Astrocyte (in vitro differentiated cells and primary cell): ENCODE results near the gene THRAP3. TPM values are rescaled to one million over a fixed set of nuclear protein-coding genes. Genes with fewer than 3 reads are reported as not detected.

Source experiments
- DNase-seq: peaks from one replicate; pipeline ENCODE4 v3.0.0-alpha.2; 2010; ENCODE audit warnings: low read depth
- FAIRE-seq: peaks from 2 replicates; lab custom pipeline; 2011; peaks lifted over from hg19 to GRCh38; lab: Jason Lieb, UNC
- H2AFZ ChIP-seq: 2 replicates; pipeline ENCODE4 v1.6.0; 2012; ENCODE audit warnings: low read depth, low read length, inconsistent platforms
- H3K27ac ChIP-seq: 2 replicates; pipeline ENCODE4 v1.5.1; 2011; ENCODE audit warnings: low read depth, low read length, inconsistent platforms
- H3K27me3 ChIP-seq: 2 replicates; pipeline ENCODE4 v1.6.0; 2011; ENCODE audit warnings: low read length, inconsistent platforms; ENCODE audit not compliant: insufficient read depth
- H3K36me3 ChIP-seq: 2 replicates; pipeline ENCODE4 v1.5.1; 2011; ENCODE audit warnings: low read length, inconsistent platforms; ENCODE audit not compliant: insufficient read depth
- H3K4me1 ChIP-seq: 2 replicates; pipeline ENCODE4 v1.5.1; 2011; ENCODE audit warnings: low read length, inconsistent platforms; ENCODE audit not compliant: insufficient read depth
- H3K4me2 ChIP-seq: 2 replicates; pipeline ENCODE4 v1.6.0; 2012; ENCODE audit warnings: low read length, inconsistent platforms
- H3K4me3 ChIP-seq: 2 replicates; pipeline ENCODE4 v1.5.1; 2011; ENCODE audit warnings: low read depth, mild to moderate bottlenecking, low read length, inconsistent platforms; ENCODE audit not compliant: insufficient read depth
- H3K79me2 ChIP-seq: 2 replicates; pipeline ENCODE4 v1.6.0; 2012; ENCODE audit warnings: mild to moderate bottlenecking, low read length, inconsistent platforms; ENCODE audit not compliant: insufficient read depth
- H3K9ac ChIP-seq: 2 replicates; pipeline ENCODE4 v1.6.0; 2012; ENCODE audit warnings: mild to moderate bottlenecking, low read length, inconsistent platforms
- H3K9me3 ChIP-seq: 2 replicates; pipeline ENCODE4 v1.5.1; 2012; ENCODE audit warnings: low read depth, mild to moderate bottlenecking, low read length, inconsistent platforms; ENCODE audit not compliant: insufficient read depth
- H4K20me1 ChIP-seq: 2 replicates; pipeline ENCODE4 v1.6.0; 2012; ENCODE audit warnings: low read length, inconsistent platforms; ENCODE audit not compliant: insufficient read depth
- H3K27ac Mint-ChIP-seq: one replicate; pipeline ENCODE4 v1.8.0; 2021; ENCODE audit warnings: mild to moderate bottlenecking, mixed read lengths; ENCODE audit not compliant: unreplicated experiment
- H3K27me3 Mint-ChIP-seq: one replicate; pipeline ENCODE4 v1.8.0; 2021; ENCODE audit warnings: low read depth, mixed read lengths; ENCODE audit not compliant: unreplicated experiment
- H3K36me3 Mint-ChIP-seq: one replicate; pipeline ENCODE4 v1.8.0; 2021; ENCODE audit warnings: low read depth, mixed read lengths; ENCODE audit not compliant: unreplicated experiment
- H3K4me1 Mint-ChIP-seq: one replicate; pipeline ENCODE4 v1.8.0; 2021; ENCODE audit warnings: low read depth, mixed read lengths; ENCODE audit not compliant: unreplicated experiment
- H3K4me3 Mint-ChIP-seq: one replicate; pipeline ENCODE4 v1.8.0; 2021; ENCODE audit warnings: mild to moderate bottlenecking, moderate library complexity, mixed read lengths; ENCODE audit not compliant: unreplicated experiment
- H3K9me3 Mint-ChIP-seq: one replicate; pipeline ENCODE4 v1.8.0; 2021; ENCODE audit warnings: mild to moderate bottlenecking, mixed read lengths; ENCODE audit not compliant: unreplicated experiment
- CTCF ChIP-seq: IDR thresholded peaks from 2 replicates; pipeline ENCODE4 v1.5.1; 2011; ENCODE audit warnings: low read depth, mild to moderate bottlenecking, inconsistent platforms, low read length, moderate library complexity; ENCODE audit not compliant: insufficient read depth
- EZH2 ChIP-seq: IDR thresholded peaks from 2 replicates; pipeline ENCODE4 v1.6.1; 2012; ENCODE audit warnings: mild to moderate bottlenecking, low read length, inconsistent platforms; ENCODE audit not compliant: insufficient read depth
- total RNA-seq: library from RNA; stranded (reverse); gene quantifications from 2 replicates; pipeline ENCODE4 v1.2.1, GENCODE V29; 2021

THRAP3 gene
- total RNA-seq, 1 donor from 2014 or later, result 109 TPM

GRCh38 chr1:36257375-36257767 is 33.1 kb downstream of the THRAP3 start:
- no peak overlapping the region for H3K4me3 Mint-ChIP-seq
- DNase-seq (no peak), FAIRE-seq (no peak)
- Histone ChIP-seq H3K9me3 (no peaks in the 10 kb centered on the region), H3K27me3 (no peaks in the 10 kb centered on the region), H3K4me2 (no peak overlapping the region), H3K4me1 (peaks cover 11% of the 10 kb centered on the region), H3K79me2 (peaks cover 94% of the 10 kb centered on the region), H3K9ac (no peak overlapping the region), H3K4me3 (no peak overlapping the region), H4K20me1 (peaks cover 82% of the 10 kb centered on the region), H3K27ac (no peak overlapping the region), H3K36me3 (peaks cover 15% of the 10 kb centered on the region), H2AFZ (no peak overlapping the region)
- TF ChIP-seq EZH2 (no peak), CTCF (no peak)
- peak overlapping the region; percentile 81 for H3K27ac Mint-ChIP-seq
- H3K36me3 Mint-ChIP-seq, result peaks cover 14% of the 10 kb centered on the region
- peaks cover 43% of the 10 kb centered on the region for H3K4me1 Mint-ChIP-seq
- H3K9me3 Mint-ChIP-seq, result no peaks in the 10 kb centered on the region
- H3K27me3 Mint-ChIP-seq, result no peaks in the 10 kb centered on the region

- Histone ChIP-seq H4K20me1 (peaks cover 77% of the 10 kb centered on the region), H2AFZ (no peak overlapping the region), H3K36me3 (peaks cover 22% of the 10 kb centered on the region), H3K9ac (no peak overlapping the region), H3K27ac (no peak overlapping the region), H3K4me3 (no peak overlapping the region), H3K4me2 (no peak overlapping the region), H3K4me1 (peaks cover 8% of the 10 kb centered on the region), H3K27me3 (no peaks in the 10 kb centered on the region), H3K79me2 (peaks cover 91% of the 10 kb centered on the region), H3K9me3 (no peaks in the 10 kb centered on the region)
- TF ChIP-seq CTCF (no peak), EZH2 (no peak)
- peak; percentile 45 for DNase-seq
- H3K4me1 Mint-ChIP-seq, result peaks cover 33% of the 10 kb centered on the region
- FAIRE-seq, result no peak
- H3K4me3 Mint-ChIP-seq, result peak overlapping the region; percentile 31
- peak overlapping the region; percentile 26 for H3K27ac Mint-ChIP-seq
- no peaks in the 10 kb centered on the region for H3K27me3 Mint-ChIP-seq
- peaks cover 18% of the 10 kb centered on the region for H3K36me3 Mint-ChIP-seq
- no peaks in the 10 kb centered on the region for H3K9me3 Mint-ChIP-seq
These were observed 34.7 kb downstream of the THRAP3 start for GRCh38 chr1:36258960-36259344.

GRCh38 chr1:36268981-36269380 is 44.7 kb downstream of the THRAP3 start:
- Histone ChIP-seq H3K36me3 (peaks cover 24% of the 10 kb centered on the region), H3K4me2 (no peak overlapping the region), H3K27ac (no peak overlapping the region), H3K79me2 (peaks cover 92% of the 10 kb centered on the region), H3K9ac (no peak overlapping the region), H2AFZ (no peak overlapping the region), H3K4me3 (no peak overlapping the region), H3K27me3 (no peaks in the 10 kb centered on the region), H3K4me1 (no peaks in the 10 kb centered on the region), H4K20me1 (peaks cover 80% of the 10 kb centered on the region), H3K9me3 (no peaks in the 10 kb centered on the region)
- peaks cover 10% of the 10 kb centered on the region for H3K36me3 Mint-ChIP-seq
- H3K4me3 Mint-ChIP-seq, result no peak overlapping the region
- peaks cover 7% of the 10 kb centered on the region for H3K4me1 Mint-ChIP-seq
- no peaks in the 10 kb centered on the region for H3K27me3 Mint-ChIP-seq
- FAIRE-seq, result no peak
- no peaks in the 10 kb centered on the region for H3K9me3 Mint-ChIP-seq
- no peak overlapping the region for H3K27ac Mint-ChIP-seq
- DNase-seq, result no peak
- TF ChIP-seq EZH2, result no peak
- no peak for TF ChIP-seq CTCF
